H1 (cell line): ENCODE results near the gene ASMTL. TPM values are rescaled to one million over a fixed set of nuclear protein-coding genes. Genes with fewer than 3 reads are reported as not detected.

Experiments
- BACH1 ChIP-seq: IDR thresholded peaks from 2 replicates; pipeline ENCODE4 v1.6.1; 2012; ENCODE audit warnings: low read length, improper control_type of control experiment
- BRCA1 ChIP-seq: IDR thresholded peaks from 2 replicates; pipeline ENCODE4 v1.6.1; 2012; ENCODE audit warnings: low read depth, low read length, improper control_type of control experiment
- CHD7 ChIP-seq: fragments of 300-600 bp; sonication (generic); IDR thresholded peaks from 2 replicates; pipeline ENCODE4 v1.7.1; 2012; ENCODE audit warnings: low read length, moderate library complexity, mild to moderate bottlenecking, inconsistent platforms; ENCODE audit not compliant: insufficient replicate concordance
- EZH2 ChIP-seq: fragments of 200-600 bp; sonication (generic); IDR thresholded peaks from 2 replicates; pipeline ENCODE4 v1.7.1; 2012; ENCODE audit warnings: low read depth, mild to moderate bottlenecking, moderate library complexity, low read length, inconsistent platforms; ENCODE audit not compliant: severe bottlenecking
- GTF2F1 ChIP-seq: IDR thresholded peaks from 2 replicates; pipeline ENCODE4 v1.6.1; 2012; ENCODE audit warnings: low read depth, low read length, improper control_type of control experiment, borderline replicate concordance
- POLR2A ChIP-seq, 2 experiments: IDR thresholded peaks; 1 replicate in 1 of 2; 2 replicates in 1 of 2; pipeline ENCODE4 v1.6.1; 2011; ENCODE audit warnings: low read depth in 2 of 2, low read length in 2 of 2, mild to moderate bottlenecking in 2 of 2; ENCODE audit errors: control extremely low read depth in 1 of 2
- RXRA ChIP-seq: IDR thresholded peaks from 2 replicates; pipeline ENCODE4 v1.6.1; 2011; ENCODE audit warnings: low read depth, mild to moderate bottlenecking, low read length, moderate library complexity; ENCODE audit not compliant: insufficient read depth
- polyA plus RNA-seq, 7 experiments: library from polyadenylated mRNA; depleted of rRNA in 3 of 7; stranded (reverse) in 5 of 7; unstranded in 2 of 7; fragments of >200 nt in 5 of 7; fragments of 200-250 nt in 2 of 7; gene quantifications; 1 replicate in 5 of 7; 2 replicates in 1 of 7; 4 replicates in 1 of 7; pipeline versions ENCODE4 v1.2.1 to v1.2.3, GENCODE V29; 2011 to 2013; ENCODE audit warnings: missing spikeins in 2 of 7, mixed read lengths in 2 of 7
- total RNA-seq: library from RNA; stranded (reverse); fragmentation: NEBNext Ultra II Directional; extraction: Animal tissue kit (Norgen Biotek cat#: 25700); gene quantifications from 2 replicates; pipeline ENCODE4 v1.2.1, GENCODE V29; 2021

Gene ASMTL
- total and polyA plus RNA-seq, 2 of the 8 experiments (the other 6 are each of a cell fraction or from before 2014, with no cell fraction given), result 75.6 to 81.4 TPM

GRCh38 chrX:1449823-1450149, 2.9 kb downstream of the ASMTL start (continued):
- no peak for TF ChIP-seq CHD7
- no peak for TF ChIP-seq BACH1
- no peak for TF ChIP-seq POLR2A (IDR thresholded peaks at IDR 0.05; ENCODE audit: control extremely low read depth in 1 of 2, low read depth in 2 of 2, low read length in 2 of 2)
- no peak for TF ChIP-seq RXRA
- TF ChIP-seq BRCA1, result no peak
- no peak for TF ChIP-seq EZH2
- TF ChIP-seq GTF2F1, result no peak
